ENCODE results near the gene CKMT1A.
"Not testable (repeated sequence)": the region's sequence is repeated elsewhere in the genome, so short reads cannot be mapped to it uniquely, and the experiment has no call there.

CKMT1A gene

DNA sequence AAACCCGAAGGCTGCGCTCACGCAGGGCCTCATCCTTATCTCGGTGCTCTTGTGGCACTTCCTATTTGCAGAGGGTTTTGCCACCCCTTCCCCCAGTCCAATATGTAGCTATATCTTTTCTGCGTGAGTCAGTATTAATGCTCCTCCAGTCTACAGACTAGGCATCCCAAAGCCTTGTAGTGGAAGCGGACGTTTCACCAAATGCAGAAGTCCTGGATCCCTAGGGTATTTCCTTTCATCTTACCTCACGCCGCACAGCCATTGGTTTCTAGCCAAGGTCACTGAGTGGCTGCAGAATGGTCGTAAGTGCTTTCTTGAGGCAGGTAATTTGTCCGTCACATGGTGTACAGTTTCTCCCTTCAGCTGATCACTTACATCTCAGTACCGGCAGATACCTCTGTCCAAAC is 53.2 kb downstream of the CKMT1A start:
- peak overlapping the region; percentile 92 for H3K27ac ChIP-seq (ENCODE audit: insufficient read depth, low read length, poor library complexity, severe bottlenecking)
- not testable (repeated sequence) for H3K9me3 ChIP-seq (ENCODE audit: control insufficient read depth, low read length); H3K36me3 ChIP-seq (ENCODE audit: control insufficient read depth, insufficient read depth, low read length); H3K27me3 ChIP-seq (replicated peaks; ENCODE audit: control insufficient read depth, insufficient read depth, low read length, poor library complexity, severe bottlenecking)
- DNase-seq: peak in 1 of 3 donors; percentile 8
- H3K4me3 ChIP-seq (ENCODE audit: insufficient read depth, low read depth, low read length, poor library complexity, severe bottlenecking): peak overlapping the region; percentile 71
- peaks cover 22% of the 10 kb centered on the region for H3K4me1 ChIP-seq (ENCODE audit: control insufficient read depth, insufficient read depth, low read length, poor library complexity, severe bottlenecking)

DNA sequence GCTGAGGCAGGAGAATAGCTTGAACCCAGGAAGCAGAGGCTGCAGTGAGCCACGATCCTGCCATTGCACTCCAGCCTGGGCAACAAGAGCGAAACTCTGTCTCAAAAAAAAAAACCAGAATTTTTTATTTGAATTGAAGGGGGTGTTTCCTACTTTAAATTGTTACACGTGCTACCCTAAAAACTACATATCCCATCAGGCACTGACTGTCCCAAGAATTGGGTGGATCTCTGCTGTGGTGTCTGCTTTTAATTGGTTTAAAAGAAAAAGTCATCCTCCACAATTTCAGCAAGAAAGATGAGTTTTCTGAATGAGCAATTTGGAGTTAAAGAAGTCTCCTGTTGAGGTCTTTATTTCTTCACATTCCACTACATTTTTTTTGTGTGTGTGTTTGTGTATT is 54.7 kb downstream of the CKMT1A start:
- H3K9me3 ChIP-seq (ENCODE audit: control insufficient read depth, low read length): no peaks in the 10 kb centered on the region
- DNase-seq: peak in 1 of 3 donors; percentile 10
- no peaks in the 10 kb centered on the region for H3K27me3 ChIP-seq (replicated peaks; ENCODE audit: control insufficient read depth, insufficient read depth, low read length, poor library complexity, severe bottlenecking)
- H3K4me3 ChIP-seq (ENCODE audit: insufficient read depth, low read depth, low read length, poor library complexity, severe bottlenecking): no peak overlapping the region
- peaks cover 29% of the 10 kb centered on the region for H3K4me1 ChIP-seq (ENCODE audit: control insufficient read depth, insufficient read depth, low read length, poor library complexity, severe bottlenecking)
- H3K27ac ChIP-seq (ENCODE audit: insufficient read depth, low read length, poor library complexity, severe bottlenecking): peak overlapping the region; percentile 32
- H3K36me3 ChIP-seq (ENCODE audit: control insufficient read depth, insufficient read depth, low read length): peaks cover under 1% of the 10 kb centered on the region
